HUES64 (cell line): ENCODE results near the gene DKC1.

Experiments used
- H3K27ac ChIP-seq: 2 replicates; pipeline ENCODE4 v1.7.0; 2013; ENCODE audit warnings: low read depth, low read length, inconsistent platforms
- H3K27me3 ChIP-seq: 2 replicates; pipeline ENCODE4 v1.6.1; 2013; ENCODE audit warnings: mild to moderate bottlenecking, low read length; ENCODE audit not compliant: insufficient read depth
- H3K36me3 ChIP-seq: 2 replicates; pipeline ENCODE4 v1.6.1; 2013; ENCODE audit warnings: mild to moderate bottlenecking, low read length; ENCODE audit not compliant: insufficient read depth
- H3K4me1 ChIP-seq: 2 replicates; pipeline ENCODE4 v1.6.1; 2013; ENCODE audit warnings: mild to moderate bottlenecking, low read length, moderate library complexity; ENCODE audit not compliant: insufficient read depth
- H3K4me3 ChIP-seq: 2 replicates; pipeline ENCODE4 v1.5.1; 2013; ENCODE audit warnings: mild to moderate bottlenecking, low read length, moderate library complexity
- H3K9ac ChIP-seq: 2 replicates; pipeline ENCODE4 v1.6.1; 2013; ENCODE audit warnings: mild to moderate bottlenecking, low read depth, low read length
- H3K9me3 ChIP-seq: 2 replicates; pipeline ENCODE4 v1.6.1; 2013; ENCODE audit warnings: low read depth, low read length; ENCODE audit not compliant: insufficient read depth
- WGBS: fragments of 150-250, 120-280 bp; methylation state at CpG from one replicate; pipeline ENCODE4 v1.1.7; 2013; ENCODE audit warnings: missing lambda C conversion rate; 5-methylcytosine and 5-hydroxymethylcytosine counted together

The DKC1 gene

DNA sequence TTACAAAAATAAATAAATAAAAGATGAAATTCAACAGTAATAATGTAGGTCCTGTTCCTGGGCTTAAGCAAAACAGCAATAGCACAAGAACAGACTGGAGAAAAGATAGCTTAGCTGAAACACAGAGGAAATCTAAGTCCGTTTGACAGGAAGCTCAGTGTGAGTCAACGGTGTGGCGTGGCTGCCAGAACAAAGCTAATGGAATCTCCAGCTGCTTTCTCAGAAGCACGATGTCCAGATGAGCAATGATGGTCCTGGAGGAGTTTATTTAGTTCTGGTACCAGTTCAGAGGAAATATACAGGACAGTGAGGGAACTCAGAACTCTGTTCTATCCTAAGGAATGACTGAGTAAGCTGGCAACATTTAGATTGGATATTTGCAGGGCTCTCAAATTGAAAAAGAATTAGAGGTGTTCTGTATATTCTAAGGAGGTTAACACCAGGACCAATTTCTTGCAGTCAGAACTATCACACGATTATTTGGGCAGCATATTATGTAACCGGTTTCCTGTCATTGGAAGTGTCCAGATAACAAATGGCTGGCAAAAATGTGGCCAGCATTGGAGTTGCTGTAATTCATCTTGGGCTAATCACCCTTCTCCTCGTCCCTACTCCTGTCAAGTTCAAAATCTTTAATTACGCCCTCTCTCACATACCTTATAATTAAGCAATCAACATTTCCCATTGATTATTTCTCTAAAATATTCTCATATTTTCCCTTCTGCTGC, 24.5 kb upstream of the DKC1 start:
- WGBS, result 75% methylated on average over 8 of the region's 8 CpGs
- H3K4me3 ChIP-seq, result no peak overlapping the region
- H3K36me3 ChIP-seq, result no peaks in the 10 kb centered on the region
- H3K9ac ChIP-seq, result no peak overlapping the region
- 0 out of 2 replicates have a peak, but pooled peaks cover 8% of the 10 kb centered on the region for H3K4me1 ChIP-seq
- H3K9me3 ChIP-seq, result no peaks in the 10 kb centered on the region
- H3K27ac ChIP-seq, result no peak overlapping the region
- no peaks in the 10 kb centered on the region for H3K27me3 ChIP-seq

- 94% methylated on average over 2 of the region's 2 CpGs for WGBS
- Histone ChIP-seq H3K9me3 (no peaks in the 10 kb centered on the region), H3K27me3 (no peaks in the 10 kb centered on the region), H3K27ac (no peak overlapping the region), H3K4me3 (no peak overlapping the region), H3K9ac (no peak overlapping the region), H3K4me1 (no peaks in the 10 kb centered on the region), H3K36me3 (no peaks in the 10 kb centered on the region)
Measured at GRCh38 chrX:154739952-154740465, 22.7 kb upstream of the DKC1 start.

DNA sequence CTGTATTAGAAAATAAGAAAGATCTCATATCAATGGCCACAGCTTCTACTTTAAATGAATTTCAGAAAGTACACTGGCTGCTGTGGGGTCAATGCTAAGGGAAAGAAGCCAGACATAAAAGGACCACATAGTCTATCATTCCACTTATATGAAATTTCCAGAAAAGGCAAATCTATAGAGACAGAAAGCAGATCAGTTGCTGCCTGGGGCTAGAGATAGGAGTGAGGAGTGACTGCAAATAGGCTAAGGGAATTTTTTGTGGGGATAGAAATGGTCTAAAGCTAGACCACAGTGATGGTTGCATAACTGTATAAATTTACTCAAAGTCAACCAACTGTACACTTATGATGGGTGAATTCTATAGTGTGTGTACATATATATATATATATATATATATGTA, 20.1 kb upstream of the DKC1 start:
- Histone ChIP-seq H3K27me3 (no peaks in the 10 kb centered on the region), H3K4me3 (no peak overlapping the region), H3K27ac (no peak overlapping the region), H3K9me3 (no peaks in the 10 kb centered on the region), H3K9ac (no peak overlapping the region), H3K36me3 (no peaks in the 10 kb centered on the region), H3K4me1 (no peaks in the 10 kb centered on the region)

GRCh38 chrX:154748712-154749339, 13.8 kb upstream of the DKC1 start:
- H3K36me3 ChIP-seq, result no peaks in the 10 kb centered on the region
- H3K9me3 ChIP-seq, result no peaks in the 10 kb centered on the region
- no peak overlapping the region for H3K4me3 ChIP-seq
- H3K9ac ChIP-seq, result no peak overlapping the region
- 39% methylated on average over 11 of the region's 11 CpGs for WGBS
- peaks cover 48% of the 10 kb centered on the region for H3K27me3 ChIP-seq
- no peak overlapping the region for H3K27ac ChIP-seq
- no peaks in the 10 kb centered on the region for H3K4me1 ChIP-seq

GRCh38 chrX:154749856-154750255, 12.8 kb upstream of the DKC1 start:
- no peaks in the 10 kb centered on the region for H3K9me3 ChIP-seq
- WGBS, result 39% methylated on average over 5 of the region's 6 CpGs
- peak overlapping the region; percentile 45; the same call in 1 of the 2 replicates for H3K4me3 ChIP-seq
- H3K9ac ChIP-seq, result no peak overlapping the region
- H3K36me3 ChIP-seq, result no peaks in the 10 kb centered on the region
- peaks cover 50% of the 10 kb centered on the region for H3K27me3 ChIP-seq
- no peak overlapping the region for H3K27ac ChIP-seq
- H3K4me1 ChIP-seq, result no peaks in the 10 kb centered on the region

GRCh38 chrX:154750301-154751202, 12.1 kb upstream of the DKC1 start, which contains the start of gene GAB3:
GAB3 (minus strand) TSS chrX:154751077; CDS start chrX:154751025, 52 bp downstream.
- WGBS, result 1% methylated on average over 92 of the region's 98 CpGs
- no peaks in the 10 kb centered on the region for H3K4me1 ChIP-seq
- H3K9me3 ChIP-seq, result no peaks in the 10 kb centered on the region
- H3K27me3 ChIP-seq, result peaks cover 50% of the 10 kb centered on the region
- no peak within 1 kb of the TSS for H3K27ac ChIP-seq
- no peak within 1 kb of the TSS for H3K9ac ChIP-seq
- peak within 1 kb of the TSS; percentile 45 for H3K4me3 ChIP-seq
- H3K36me3 ChIP-seq, result no peaks in the 10 kb centered on the region

GRCh38 chrX:154751203-154751668, 11.4 kb upstream of the DKC1 start:
- no peak overlapping the region for H3K9ac ChIP-seq
- H3K36me3 ChIP-seq, result no peaks in the 10 kb centered on the region
- peaks cover 50% of the 10 kb centered on the region for H3K27me3 ChIP-seq
- no peak overlapping the region for H3K27ac ChIP-seq
- H3K4me1 ChIP-seq, result no peaks in the 10 kb centered on the region
- 38% methylated on average over 12 of the region's 20 CpGs for WGBS
- peak overlapping the region; percentile 45; the same call in 1 of the 2 replicates for H3K4me3 ChIP-seq
- no peaks in the 10 kb centered on the region for H3K9me3 ChIP-seq

GRCh38 chrX:154751669-154752271, 10.9 kb upstream of the DKC1 start:
- no peaks in the 10 kb centered on the region for H3K9me3 ChIP-seq
- H3K9ac ChIP-seq, result no peak overlapping the region
- H3K27ac ChIP-seq, result no peak overlapping the region
- H3K27me3 ChIP-seq, result peaks cover 50% of the 10 kb centered on the region
- 86% methylated on average over 9 of the region's 9 CpGs for WGBS
- no peak overlapping the region for H3K4me3 ChIP-seq
- no peaks in the 10 kb centered on the region for H3K4me1 ChIP-seq
- H3K36me3 ChIP-seq, result no peaks in the 10 kb centered on the region

- H3K4me1 ChIP-seq, result no peaks in the 10 kb centered on the region
- no peak overlapping the region for H3K27ac ChIP-seq
- no peak overlapping the region for H3K9ac ChIP-seq
- WGBS, result 89% methylated on average over 4 of the region's 4 CpGs
- H3K36me3 ChIP-seq, result no peaks in the 10 kb centered on the region
- H3K4me3 ChIP-seq, result no peak overlapping the region
- H3K27me3 ChIP-seq, result peaks cover 3% of the 10 kb centered on the region; the same call in 1 of the 2 replicates
- H3K9me3 ChIP-seq, result no peaks in the 10 kb centered on the region
Measured at GRCh38 chrX:154758696-154759095, 4.0 kb upstream of the DKC1 start.

DNA sequence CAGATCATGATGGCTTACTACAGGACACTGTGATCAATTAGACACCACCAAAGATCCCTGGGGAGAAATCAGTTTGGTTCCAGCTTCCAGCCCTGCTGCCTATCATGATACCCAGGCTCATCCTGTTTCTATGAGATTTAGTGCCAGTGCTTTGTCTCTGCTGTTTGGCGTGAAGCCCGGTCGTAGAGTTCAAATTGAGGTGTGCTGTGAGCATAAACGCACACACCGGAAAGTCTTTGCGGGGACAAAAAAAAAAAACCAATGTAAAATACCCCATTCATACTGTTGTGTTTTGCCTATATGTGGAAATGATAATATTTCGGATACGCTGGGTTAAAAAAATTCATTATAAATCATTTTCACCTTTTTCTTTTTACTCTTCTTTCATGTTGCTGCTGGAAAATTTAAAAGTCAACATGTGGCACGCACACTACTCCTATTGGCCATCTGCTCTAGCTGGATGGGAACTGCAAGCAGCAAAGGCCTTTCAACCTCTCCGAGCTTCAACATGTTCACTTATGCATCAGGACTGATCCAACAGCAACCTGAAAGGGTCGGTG, 607 bp upstream of the DKC1 start:
- Histone ChIP-seq H3K9ac (peak overlapping the region; percentile 75), H3K27ac (peak overlapping the region; percentile 78)
- 53% methylated on average over 6 of the region's 11 CpGs for WGBS

More for the DNA sequence above, 607 bp upstream of the DKC1 start:
- Histone ChIP-seq H3K27me3 (no peaks in the 10 kb centered on the region), H3K9me3 (no peaks in the 10 kb centered on the region), H3K4me1 (no peaks in the 10 kb centered on the region), H3K36me3 (peaks cover 28% of the 10 kb centered on the region), H3K4me3 (peak overlapping the region; percentile 98)
